ENCODE results near the gene AMACR. TPM values are rescaled to one million over a fixed set of nuclear protein-coding genes. Genes with fewer than 3 reads are reported as not detected.

The AMACR gene
- total and polyA plus RNA-seq, 2 of the 8 experiments (the other 6 are each of a cell fraction or from before 2014, with no cell fraction given), result 9.1 to 12.6 TPM

- no peaks in the 10 kb centered on the region for H3K79me1 ChIP-seq (ENCODE audit: low read depth, low read length)
- no peak overlapping the region for H3K4me2 ChIP-seq (ENCODE audit: insufficient read depth in 1 of 2, low read depth in 2 of 2, low read length in 2 of 2)
- no peak overlapping the region for H3K18ac ChIP-seq (ENCODE audit: extremely low read depth, low read length)
- no peak overlapping the region for H3K23ac ChIP-seq (ENCODE audit: insufficient read length)
- no peaks in the 10 kb centered on the region; a peak in 1 of 8 replicates for H3K36me3 ChIP-seq (ENCODE audit: control insufficient read depth in 2 of 4, insufficient read depth in 4 of 4, low read length in 3 of 4)
- H2AK5ac ChIP-seq (ENCODE audit: low read depth, low read length), result no peak overlapping the region
- H2BK20ac ChIP-seq (ENCODE audit: low read length), result no peak overlapping the region
- no peak overlapping the region for H3K56ac ChIP-seq (replicated peaks; ENCODE audit: insufficient read length, low read depth, low read length)
- 86% methylated on average over 3 of the region's 3 CpGs; no CpG with 5 or more reads in 1 of the 2 experiments for WGBS, 2 experiments (ENCODE audit: extremely low coverage in 1 of 2, insufficient coverage in 1 of 2, insufficient read length in 1 of 2, insufficient replicate concordance in 2 of 2, low coverage in 1 of 2, low lambda C conversion rate in 2 of 2, missing lambda C conversion rate in 1 of 2)
- no peak overlapping the region for H2BK5ac ChIP-seq (ENCODE audit: low read depth, low read length)
- H4K8ac ChIP-seq (ENCODE audit: extremely low read depth, insufficient read depth, low read length), result no peak overlapping the region
- DNase-seq (ENCODE audit: low read depth in 1 of 2, low spot score in 2 of 2) (no peak), FAIRE-seq (no peak)
- no peaks in the 10 kb centered on the region for H3K9me3 ChIP-seq (ENCODE audit: insufficient read depth in 2 of 2, low read depth in 1 of 2, low read length in 1 of 2)
- H3K79me2 ChIP-seq (ENCODE audit: control insufficient read depth in 1 of 2, insufficient read depth in 2 of 2, low read length in 2 of 2), result no peaks in the 10 kb centered on the region
- H3K14ac ChIP-seq (ENCODE audit: insufficient read length), result no peak overlapping the region
- no peak overlapping the region for H4K5ac ChIP-seq (ENCODE audit: insufficient read length, low read depth, low read length)
- no peak overlapping the region for H4K91ac ChIP-seq (replicated peaks; ENCODE audit: insufficient read length, low read length)
- no peak overlapping the region for H2BK12ac ChIP-seq (ENCODE audit: low read depth, low read length)
- H3K4ac ChIP-seq (replicated peaks; ENCODE audit: insufficient read length, low read depth, low read length), result no peak overlapping the region
- no peak overlapping the region for H3K27ac ChIP-seq (ENCODE audit: low read depth, low read length)
- ChIA-PET POLR2A (ENCODE audit: partially characterized antibody) (no interaction called here), CTCF (ENCODE audit: partially characterized antibody) (interaction anchor here (1.0 to 1.8 kb wide), 2 partner anchors 17 to 40 kb away, joined by 3 to 7 read pairs; no protein-coding TSS in a partner anchor)
- H4K20me1 ChIP-seq (replicated peaks in 1 of 2; ENCODE audit: control insufficient read depth in 1 of 2, insufficient read depth in 2 of 2, low read length in 2 of 2), result no peaks in the 10 kb centered on the region
- H2AFZ ChIP-seq (ENCODE audit: low read length), result no peak overlapping the region
- no peak for TF ChIP-seq POLR2A (IDR thresholded peaks at IDR 0.05; ENCODE audit: control extremely low read depth in 1 of 2, low read depth in 2 of 2, low read length in 2 of 2)
- TF ChIP-seq, protein P1, sequence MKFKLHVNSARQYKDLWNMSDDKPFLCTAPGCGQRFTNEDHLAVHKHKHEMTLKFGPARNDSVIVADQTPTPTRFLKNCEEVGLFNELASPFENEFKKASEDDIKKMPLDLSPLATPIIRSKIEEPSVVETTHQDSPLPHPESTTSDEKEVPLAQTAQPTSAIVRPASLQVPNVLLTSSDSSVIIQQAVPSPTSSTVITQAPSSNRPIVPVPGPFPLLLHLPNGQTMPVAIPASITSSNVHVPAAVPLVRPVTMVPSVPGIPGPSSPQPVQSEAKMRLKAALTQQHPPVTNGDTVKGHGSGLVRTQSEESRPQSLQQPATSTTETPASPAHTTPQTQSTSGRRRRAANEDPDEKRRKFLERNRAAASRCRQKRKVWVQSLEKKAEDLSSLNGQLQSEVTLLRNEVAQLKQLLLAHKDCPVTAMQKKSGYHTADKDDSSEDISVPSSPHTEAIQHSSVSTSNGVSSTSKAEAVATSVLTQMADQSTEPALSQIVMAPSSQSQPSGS (IDR thresholded peaks at IDR 0.05; ENCODE audit: low read length), result no peak
- TF ChIP-seq KDM1A (IDR thresholded peaks at IDR 0.05; ENCODE audit: borderline replicate concordance, low read length), result no peak
- TF ChIP-seq SRF (IDR thresholded peaks at IDR 0.05; ENCODE audit: low read depth, low read length), result no peak
- TF ChIP-seq BRCA1 (IDR thresholded peaks at IDR 0.05; ENCODE audit: low read depth, low read length), result no peak
- TF ChIP-seq TEAD4 (IDR thresholded peaks at IDR 0.05; ENCODE audit: low read depth, low read length), result no peak
- no peak for TF ChIP-seq SP2 (IDR thresholded peaks at IDR 0.05; ENCODE audit: low read length)
- H3K4me3 ChIP-seq (ENCODE audit: extremely low read depth in 1 of 4, insufficient read depth in 2 of 4, low read depth in 3 of 4, low read length in 4 of 4), result no peak overlapping the region
- H3K4me1 ChIP-seq (replicated peaks in 1 of 4; ENCODE audit: control insufficient read depth in 3 of 4, insufficient read depth in 4 of 4, low read length in 3 of 4), result no peaks in the 10 kb centered on the region
- no peak overlapping the region for H3K9ac ChIP-seq (replicated peaks in 1 of 4; ENCODE audit: extremely low read depth in 1 of 4, low read depth in 3 of 4, low read length in 3 of 4)
- no peak overlapping the region for H2BK15ac ChIP-seq (ENCODE audit: low read length)
- no peak overlapping the region for H2BK120ac ChIP-seq (replicated peaks; ENCODE audit: low read depth, low read length)
- H3K23me2 ChIP-seq (ENCODE audit: low read depth, low read length), result no peaks in the 10 kb centered on the region
- H3K27me3 ChIP-seq (replicated peaks in 1 of 4; ENCODE audit: control insufficient read depth in 3 of 4, extremely low read depth in 1 of 4, insufficient read depth in 3 of 4, low read length in 3 of 4), result no peaks in the 10 kb centered on the region
Measured at GRCh38 chr5:34037726-34038125, 29.9 kb upstream of the AMACR start.

Measured in H1 (cell line).